A549 (cell line): ENCODE measurements around the gene UBTD2. TPM values are rescaled to one million over a fixed set of nuclear protein-coding genes. Genes with fewer than 3 reads are reported as not detected.

ENCODE experiments used
- ATAC-seq, 2 experiments: fragments of 200-7000 bp in 1 of 2; fragments of >200 bp in 1 of 2; cut with Nextera tagmentation in 1 of 2; cut with Tn5 transposase in 1 of 2; 3 replicates each; pipeline versions ENCODE4 v1.8.0 to v1.9.1; 2018 to 2020; ENCODE audit warnings: mild to moderate bottlenecking in 1 of 2, moderate library complexity in 1 of 2
- CTCF ChIA-PET: fragments of 300-600 bp; sonication (Branson Sonifier 250); formaldehyde crosslinking; extraction: SDS; loops from one replicate; lab custom pipeline; 2021; ENCODE audit warnings: antibody characterized with exemption, inconsistent platforms; lab: Yijun Ruan, JAX
- POLR2A ChIA-PET: fragments of 350-600 bp; formaldehyde crosslinking; extraction: SDS; loops from one replicate; lab custom pipeline; 2021; ENCODE audit warnings: antibody characterized with exemption, inconsistent platforms; lab: Yijun Ruan, JAX
- DNase-seq, 2 experiments: peaks; one replicate each; pipeline versions ENCODE4 v3.0.0 to v3.0.0-alpha.2; 2011 to 2016; ENCODE audit warnings: low read depth in 1 of 2, low spot score in 1 of 2
- FAIRE-seq: peaks from 2 replicates; lab custom pipeline; 2011; peaks lifted over from hg19 to GRCh38; lab: Jason Lieb, UNC
- H3K27ac ChIP-seq, 2 experiments: fragments of >200 bp; sonication (Bioruptor Twin); formaldehyde crosslinking; 3 replicates each; pipeline ENCODE4 v1.5.1; 2016 to 2017
- H3K4me1 ChIP-seq: fragments of >200 bp; sonication (Bioruptor Twin); formaldehyde crosslinking; 3 replicates; pipeline ENCODE4 v1.6.1; 2016
- H3K4me2 ChIP-seq: fragments of >200 bp; sonication (Bioruptor Twin); formaldehyde crosslinking; 3 replicates; pipeline ENCODE4 v1.6.1; 2016
- H3K4me3 ChIP-seq: fragments of >200 bp; sonication (Bioruptor Twin); formaldehyde crosslinking; 3 replicates; pipeline ENCODE4 v1.5.1; 2016
- H3K9me3 ChIP-seq: fragments of >200 bp; sonication (Bioruptor Twin); formaldehyde crosslinking; 3 replicates; pipeline ENCODE4 v1.6.1; 2016
- CHD4 ChIP-seq: fragments of 200-600 bp; sonication (generic); IDR thresholded peaks from 2 replicates; pipeline ENCODE4 v1.6.1; 2016; ENCODE audit warnings: antibody characterized with exemption, mild to moderate bottlenecking, borderline replicate concordance
- EHF ChIP-seq: fragments of 250-450 bp; sonication (Bioruptor Pico); IDR thresholded peaks from 2 replicates; pipeline ENCODE4 v1.5.0; 2020; ENCODE audit warnings: mild to moderate bottlenecking
- ELK1 ChIP-seq: fragments of 150-350 bp; IDR thresholded peaks from 2 replicates; pipeline ENCODE4 v1.6.1; 2014; ENCODE audit warnings: low read depth, mild to moderate bottlenecking, low read length
- ESRRA ChIP-seq: fragments of 150-350 bp; IDR thresholded peaks from 2 replicates; pipeline ENCODE4 v1.6.1; 2014; ENCODE audit warnings: mild to moderate bottlenecking, low read length, borderline replicate concordance
- GATA3 ChIP-seq: IDR thresholded peaks from 2 replicates; pipeline ENCODE4 v1.6.1; 2012; ENCODE audit warnings: borderline replicate concordance
- HDAC2 ChIP-seq: fragments of 200-600 bp; sonication (generic); IDR thresholded peaks from 2 replicates; pipeline ENCODE4 v1.6.1; 2016
- HES2 ChIP-seq: fragments of >200 bp; sonication (Bioruptor Twin); formaldehyde crosslinking; IDR thresholded peaks from 2 replicates; pipeline ENCODE4 v1.6.1; 2016
- HOXB13 ChIP-seq: fragments of 250-450 bp; sonication (Bioruptor Pico); IDR thresholded peaks from 2 replicates; pipeline ENCODE4 v1.5.0; 2020; ENCODE audit warnings: low read depth, mild to moderate bottlenecking, moderate library complexity
- HOXB5 ChIP-seq: fragments of 250-450 bp; sonication (Bioruptor Pico); IDR thresholded peaks from 2 replicates; pipeline ENCODE4 v1.5.0; 2020; ENCODE audit warnings: mild to moderate bottlenecking, moderate library complexity
- JUN ChIP-seq, 2 experiments: fragments of >200 bp; sonication (Bioruptor Twin); formaldehyde crosslinking; IDR thresholded peaks; 2 replicates in 1 of 2; 3 replicates in 1 of 2; pipeline ENCODE4 v1.6.1; 2016 to 2017
- JUNB ChIP-seq: fragments of >200 bp; sonication (Bioruptor Twin); formaldehyde crosslinking; IDR thresholded peaks from 2 replicates; pipeline ENCODE4 v1.6.1; 2016
- KDM5A ChIP-seq: fragments of 200-600 bp; sonication (generic); IDR thresholded peaks from 2 replicates; pipeline ENCODE4 v1.6.1; 2016; ENCODE audit warnings: antibody characterized with exemption, mild to moderate bottlenecking
- MAX ChIP-seq: IDR thresholded peaks from 2 replicates; pipeline ENCODE4 v1.6.1; 2012
- MAZ ChIP-seq: fragments of 150-350 bp; IDR thresholded peaks from 2 replicates; pipeline ENCODE4 v1.6.1; 2014; ENCODE audit warnings: antibody characterized with exemption, low read depth, low read length, borderline replicate concordance
- MYC ChIP-seq: IDR thresholded peaks from 2 replicates; pipeline ENCODE4 v1.6.1; 2012; ENCODE audit warnings: mild to moderate bottlenecking, inconsistent platforms, low read length, improper control_type of control experiment, borderline replicate concordance
- PBX3 ChIP-seq: IDR thresholded peaks from 2 replicates; pipeline ENCODE4 v1.6.1; 2012
- PHF8 ChIP-seq: fragments of 200-600 bp; sonication (generic); IDR thresholded peaks from 2 replicates; pipeline ENCODE4 v1.6.1; 2016; ENCODE audit warnings: low read depth, mild to moderate bottlenecking, antibody characterized with exemption, moderate library complexity, borderline replicate concordance
- POLR2AphosphoS2 ChIP-seq: conservative IDR thresholded peaks from 2 replicates; pipeline ENCODE4 v1.6.1; 2012; ENCODE audit warnings: low read length, improper control_type of control experiment, inconsistent platforms
- RAD21 ChIP-seq, 2 experiments: fragments of >200 bp in 1 of 2; sonication (Bioruptor Twin) in 1 of 2; formaldehyde crosslinking in 1 of 2; IDR thresholded peaks in 1 of 2; conservative IDR thresholded peaks in 1 of 2; 2 replicates in 1 of 2; 3 replicates in 1 of 2; pipeline ENCODE4 v1.6.1; 2012 to 2018; ENCODE audit warnings: inconsistent platforms in 1 of 2
- RARB ChIP-seq: fragments of 250-450 bp; sonication (Bioruptor Pico); IDR thresholded peaks from 2 replicates; pipeline ENCODE4 v1.8.0; 2021; ENCODE audit warnings: mild to moderate bottlenecking, moderate library complexity
- RCOR1 ChIP-seq: fragments of 150-350 bp; IDR thresholded peaks from 2 replicates; pipeline ENCODE4 v1.6.1; 2014; ENCODE audit warnings: antibody characterized with exemption, low read length, low read depth
- RFX5 ChIP-seq: fragments of 450-650 bp; IDR thresholded peaks from 2 replicates; pipeline ENCODE4 v1.7.1; 2014; ENCODE audit warnings: antibody characterized with exemption, mild to moderate bottlenecking, moderate library complexity
- RNF2 ChIP-seq: fragments of 200-600 bp; sonication (generic); IDR thresholded peaks from 2 replicates; pipeline ENCODE4 v1.6.1; 2016; ENCODE audit warnings: low read depth, mild to moderate bottlenecking, antibody characterized with exemption, moderate library complexity, borderline replicate concordance
- SMC3 ChIP-seq: fragments of >200 bp; sonication (Bioruptor Twin); formaldehyde crosslinking; IDR thresholded peaks from 3 replicates; pipeline ENCODE4 v1.6.1; 2018; ENCODE audit warnings: inconsistent platforms
- TFCP2L1 ChIP-seq: fragments of 250-450 bp; sonication (Bioruptor Pico); IDR thresholded peaks from 2 replicates; pipeline ENCODE4 v1.5.0; 2021; ENCODE audit warnings: mild to moderate bottlenecking
- USF2 ChIP-seq: fragments of 450-650 bp; IDR thresholded peaks from 2 replicates; pipeline ENCODE4 v1.6.1; 2014; ENCODE audit warnings: antibody characterized with exemption
- ZFP36 ChIP-seq: fragments of 450-650 bp; IDR thresholded peaks from 2 replicates; pipeline ENCODE4 v1.6.1; 2014; ENCODE audit warnings: borderline replicate concordance; ENCODE audit not compliant: partially characterized antibody
- WGBS: methylation state at CpG from one replicate; pipeline ENCODE4 v1.1.6; 2017; ENCODE audit errors: missing lambda C conversion rate; 5-methylcytosine and 5-hydroxymethylcytosine counted together
- polyA plus RNA-seq, 4 experiments: library from polyadenylated mRNA; depleted of rRNA in 3 of 4; stranded (reverse); fragments of >200 nt; fragmentation: RNase III in 1 of 4; extraction: RNeasy Plus Mini Kit Qiagen cat#74134 plus additional on column Dnase treatment in 1 of 4; gene quantifications; 2 replicates in 3 of 4; 3 replicates in 1 of 4; pipeline ENCODE4 v1.2.3, GENCODE V29; 2011 to 2017
- TF ChIP-seq, protein P1 (sequence below): fragments of 250-450 bp; sonication (Bioruptor Pico); IDR thresholded peaks from 2 replicates; pipeline ENCODE4 v1.5.0; 2020; ENCODE audit warnings: low read depth, mild to moderate bottlenecking, moderate library complexity
- TF ChIP-seq, protein P2 (sequence below): fragments of 250-450 bp; sonication (Bioruptor Pico); IDR thresholded peaks from 2 replicates; pipeline ENCODE4 v1.5.0; 2021; ENCODE audit warnings: mild to moderate bottlenecking, moderate library complexity, borderline replicate concordance

Gene UBTD2
- polyA plus RNA-seq, 2 of the 4 experiments (the other 2 are of a cell fraction): 16.4 to 20.9 TPM

- ChIA-PET POLR2A (no interaction called here), CTCF (interaction anchor here (0.6 to 8.0 kb wide), 4 partner anchors 9 to 327 kb away, joined by 3 to 93 read pairs (median 5); no protein-coding TSS in a partner anchor)
- Histone ChIP-seq H3K27ac (no peak overlapping the region), H3K4me1 (peaks cover 8% of the 10 kb centered on the region), H3K4me2 (no peak overlapping the region), H3K9me3 (no peaks in the 10 kb centered on the region), H3K4me3 (no peak overlapping the region)
- DNase-seq (no peak), ATAC-seq (no peak), FAIRE-seq (no peak)
- WGBS: 91% methylated on average over 10 of the region's 10 CpGs
- TF ChIP-seq GATA3 (no peak), MYC (no peak), TFCP2L1 (no peak), RFX5 (no peak), ELK1 (no peak), RCOR1 (no peak), SMC3 (no peak), POLR2AphosphoS2 (no peak), HOXB13 (no peak), MAX (no peak), CHD4 (no peak), HOXB5 (CRISPR knock-in tag) (no peak), PBX3 (no peak), ZFP36 (no peak), JUNB (no peak)
- TF ChIP-seq, protein P1, sequence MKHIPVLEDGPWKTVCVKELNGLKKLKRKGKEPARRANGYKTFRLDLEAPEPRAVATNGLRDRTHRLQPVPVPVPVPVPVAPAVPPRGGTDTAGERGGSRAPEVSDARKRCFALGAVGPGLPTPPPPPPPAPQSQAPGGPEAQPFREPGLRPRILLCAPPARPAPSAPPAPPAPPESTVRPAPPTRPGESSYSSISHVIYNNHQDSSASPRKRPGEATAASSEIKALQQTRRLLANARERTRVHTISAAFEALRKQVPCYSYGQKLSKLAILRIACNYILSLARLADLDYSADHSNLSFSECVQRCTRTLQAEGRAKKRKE (CRISPR knock-in tag): no peak
- TF ChIP-seq, protein P2, sequence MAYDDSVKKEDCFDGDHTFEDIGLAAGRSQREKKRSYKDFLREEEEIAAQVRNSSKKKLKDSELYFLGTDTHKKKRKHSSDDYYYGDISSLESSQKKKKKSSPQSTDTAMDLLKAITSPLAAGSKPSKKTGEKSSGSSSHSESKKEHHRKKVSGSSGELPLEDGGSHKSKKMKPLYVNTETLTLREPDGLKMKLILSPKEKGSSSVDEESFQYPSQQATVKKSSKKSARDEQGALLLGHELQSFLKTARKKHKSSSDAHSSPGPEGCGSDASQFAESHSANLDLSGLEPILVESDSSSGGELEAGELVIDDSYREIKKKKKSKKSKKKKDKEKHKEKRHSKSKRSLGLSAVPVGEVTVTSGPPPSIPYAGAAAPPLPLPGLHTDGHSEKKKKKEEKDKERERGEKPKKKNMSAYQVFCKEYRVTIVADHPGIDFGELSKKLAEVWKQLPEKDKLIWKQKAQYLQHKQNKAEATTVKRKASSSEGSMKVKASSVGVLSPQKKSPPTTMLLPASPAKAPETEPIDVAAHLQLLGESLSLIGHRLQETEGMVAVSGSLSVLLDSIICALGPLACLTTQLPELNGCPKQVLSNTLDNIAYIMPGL: no peak
These were observed 98.5 kb downstream of the UBTD2 start for GRCh38 chr5:172185096-172185461.

DNA sequence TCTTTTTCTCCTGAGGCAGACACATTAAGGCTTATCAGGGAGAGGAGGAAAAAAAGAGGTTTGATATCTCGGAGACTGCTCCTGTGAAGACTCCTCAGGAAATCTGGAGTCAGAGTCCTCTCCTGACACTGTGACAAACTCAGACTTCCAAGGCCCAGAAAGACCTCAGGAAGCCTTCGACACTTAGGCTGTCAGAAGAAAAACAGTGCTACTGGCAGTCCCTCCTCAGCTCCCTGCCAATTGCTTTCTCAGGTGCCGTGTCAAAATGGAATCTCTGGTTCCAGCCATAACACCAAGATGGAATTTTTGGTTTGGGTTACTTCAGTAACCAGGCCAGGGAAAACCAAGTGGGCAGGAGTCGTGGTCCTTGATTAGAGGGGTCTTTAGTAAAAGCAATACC, 99.7 kb downstream of the UBTD2 start:
- no peak for FAIRE-seq
- no peaks in the 10 kb centered on the region for H3K9me3 ChIP-seq
- no peak for DNase-seq
- POLR2A ChIA-PET: no interaction called here
- no peak overlapping the region for H3K4me2 ChIP-seq
- no peak for ATAC-seq
- TF ChIP-seq MAZ (no peak), PHF8 (no peak), HES2 (no peak), ESRRA (no peak), RNF2 (no peak), TFCP2L1 (no peak), JUNB (no peak), JUN (IDR thresholded peaks at IDR 0.05) (no peak), KDM5A (no peak), RARB (CRISPR knock-in tag) (no peak), USF2 (no peak), EHF (no peak), RAD21 (conservative IDR thresholded peaks at IDR 0.05 in 1 of 2, IDR thresholded peaks at IDR 0.05 in 1 of 2) (no peak), ELK1 (no peak), HDAC2 (no peak), HOXB5 (CRISPR knock-in tag) (no peak)
- CTCF ChIA-PET: interaction anchor here (1.3 to 8.0 kb wide), 3 partner anchors 30 to 125 kb away, joined by 3 to 93 read pairs (median 3); no protein-coding TSS in a partner anchor
- no peak overlapping the region for H3K4me3 ChIP-seq
- H3K4me1 ChIP-seq: peaks cover 8% of the 10 kb centered on the region
- 87% methylated on average over 4 of the region's 4 CpGs for WGBS
- no peak overlapping the region for H3K27ac ChIP-seq
